GM21619 (cell line): ENCODE data around the gene BZW1.

Experiments used
- ATAC-seq: cut with Tn5 transposase; IDR thresholded peaks from one replicate; pipeline ENCODE4 v1.9.1; 2021; ENCODE audit not compliant: unreplicated experiment

Gene BZW1

DNA sequence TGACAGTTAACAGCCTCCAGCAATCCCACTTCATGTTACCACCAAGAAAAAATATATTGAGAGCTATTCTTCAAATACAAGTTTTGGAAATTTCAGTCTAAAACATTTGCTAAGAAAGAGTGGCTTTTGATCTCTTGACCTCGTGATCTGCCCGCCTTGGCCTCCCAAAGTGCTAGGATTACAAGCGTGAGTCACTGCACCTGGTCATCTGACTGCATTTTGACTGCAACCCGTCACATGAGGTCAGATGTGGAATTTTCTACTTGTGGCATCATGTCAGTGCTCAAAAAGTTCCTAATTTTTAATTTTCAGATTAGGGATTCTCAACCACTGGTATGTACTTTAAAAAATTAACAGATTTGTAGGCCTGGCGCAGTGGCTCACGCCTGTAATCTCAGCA lies 61.9 kb downstream of the BZW1 start:
- ATAC-seq: no peak
